Suprapubic skin (tissue), 4 donors: ENCODE results near the gene AKT2. TPM values are rescaled to one million over a fixed set of nuclear protein-coding genes. Genes with fewer than 3 reads are reported as not detected.

Experiments used
- DNase-seq, 2 donors: peaks; one replicate each; pipeline ENCODE4 v3.0.0-alpha.2; 2019; ENCODE audit warnings: low spot score in 2 of 2
- H3K27ac ChIP-seq: fragments of 200-600 bp; sonication (generic); one replicate; pipeline ENCODE4 v1.5.1; 2019
- H3K27me3 ChIP-seq: fragments of 200-600 bp; sonication (generic); one replicate; pipeline ENCODE4 v1.5.1; 2019
- H3K36me3 ChIP-seq: fragments of 200-600 bp; sonication (generic); one replicate; pipeline ENCODE4 v1.5.1; 2019
- H3K4me1 ChIP-seq: fragments of 200-600 bp; sonication (generic); one replicate; pipeline ENCODE4 v1.5.1; 2019
- H3K4me3 ChIP-seq: fragments of 200-600 bp; sonication (generic); one replicate; pipeline ENCODE4 v1.5.1; 2019; ENCODE audit warnings: mild to moderate bottlenecking
- H3K9me3 ChIP-seq: fragments of 200-600 bp; sonication (generic); one replicate; pipeline ENCODE4 v1.5.1; 2019
- CTCF ChIP-seq, 2 donors: fragments of 200-600 bp in 1 of 2; fragments of 450-650 bp in 1 of 2; sonication (generic) in 1 of 2; IDR thresholded peaks; one replicate each; pipeline ENCODE4 v1.5.1; 2016 to 2019; ENCODE audit warnings: antibody characterized with exemption in 2 of 2, mild to moderate bottlenecking in 1 of 2, moderate library complexity in 1 of 2
- EP300 ChIP-seq: sonication (generic); formaldehyde crosslinking; IDR thresholded peaks from one replicate; pipeline ENCODE4 v1.6.1; 2017; ENCODE audit warnings: antibody characterized with exemption
- POLR2A ChIP-seq, 2 donors: fragments of 450-650 bp; IDR thresholded peaks; one replicate each; pipeline ENCODE4 v1.6.1; 2017; ENCODE audit warnings: antibody characterized with exemption in 2 of 2, mild to moderate bottlenecking in 2 of 2, moderate library complexity in 2 of 2
- POLR2AphosphoS5 ChIP-seq, 3 donors: sonication (generic); formaldehyde crosslinking; IDR thresholded peaks; one replicate each; pipeline ENCODE4 v1.6.1; 2017; ENCODE audit warnings: antibody characterized with exemption in 3 of 3
- WGBS: methylation state at CpG from one replicate; pipeline ENCODE4 v1.1.5; 2018; 5-methylcytosine and 5-hydroxymethylcytosine counted together
- total RNA-seq, 4 donors: library from RNA; depleted of rRNA; stranded (reverse); fragments of >200 nt; gene quantifications; one replicate each; pipeline ENCODE4 v1.1.0, GENCODE V29; 2016

The AKT2 gene
- total RNA-seq, 4 donors from 2014 or later: 76.4 to 146 (median 92.3) TPM

DNA sequence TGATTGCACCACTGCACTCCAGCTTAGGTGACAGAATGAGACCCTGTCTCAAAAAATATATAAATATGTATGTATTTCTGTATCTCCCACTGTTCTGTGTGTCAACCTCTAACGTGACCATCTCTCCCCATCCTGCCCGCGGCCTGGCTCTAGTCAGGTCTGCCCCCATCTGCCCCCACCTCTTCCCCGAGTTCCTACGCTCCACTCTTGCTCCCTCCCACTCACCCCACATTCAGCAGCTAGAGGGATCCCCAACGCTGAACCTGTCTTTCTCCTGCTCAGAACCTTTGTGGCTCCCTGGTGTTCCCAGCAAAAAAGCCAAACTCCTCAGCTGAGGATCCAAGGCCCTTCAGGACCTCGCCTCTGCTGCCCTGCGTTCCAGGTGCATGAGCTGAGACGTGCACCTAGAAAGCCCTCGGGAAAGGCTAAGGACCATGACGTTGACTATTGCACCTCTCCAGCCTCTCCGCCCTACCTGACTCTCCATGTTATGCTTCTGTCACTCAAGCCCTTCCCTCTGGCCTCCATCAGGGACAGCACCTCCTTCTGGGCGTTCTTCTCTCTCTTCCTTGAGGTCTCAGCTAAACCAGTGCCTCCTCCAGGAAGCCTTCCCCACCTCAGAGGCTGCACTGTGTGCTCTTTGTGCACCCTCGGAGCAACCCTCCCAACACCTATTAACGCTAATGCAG lies 18.1 kb downstream of the AKT2 start:
- Histone ChIP-seq H3K9me3 (no peaks in the 10 kb centered on the region), H3K4me3 (no peak overlapping the region), H3K4me1 (peaks cover 11% of the 10 kb centered on the region), H3K27me3 (no peaks in the 10 kb centered on the region), H3K36me3 (peaks cover 37% of the 10 kb centered on the region), H3K27ac (no peak overlapping the region)
- WGBS: 86% methylated on average over 15 of the region's 15 CpGs
- DNase-seq: no peak
- TF ChIP-seq EP300 (no peak), POLR2A (IDR thresholded peaks at IDR 0.05) (no peak), CTCF (IDR thresholded peaks at IDR 0.05) (no peak), POLR2AphosphoS5 (IDR thresholded peaks at IDR 0.05) (no peak)

DNA sequence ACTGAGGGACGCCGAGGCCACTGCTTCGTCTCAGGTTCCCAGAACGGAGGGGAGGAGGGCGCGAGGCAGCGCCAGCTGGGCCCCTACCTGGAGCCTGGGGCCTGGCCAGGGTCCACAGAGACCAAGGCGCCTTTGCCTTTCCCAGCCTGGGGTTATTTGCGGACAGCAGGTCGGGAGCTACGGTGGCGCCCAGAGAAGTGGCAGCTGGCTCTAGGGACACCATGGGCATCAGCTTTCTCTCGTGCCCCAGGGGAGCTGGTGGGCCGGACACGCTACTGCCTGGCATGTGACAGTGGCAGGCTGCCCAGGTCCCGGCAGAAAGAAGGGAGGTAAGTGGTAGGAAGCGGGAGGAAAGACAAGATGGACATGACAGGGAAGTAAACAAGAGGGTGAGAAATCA lies 19.0 kb downstream of the AKT2 start:
- no peak for TF ChIP-seq EP300
- no peak for TF ChIP-seq CTCF (IDR thresholded peaks at IDR 0.05)
- TF ChIP-seq POLR2A (IDR thresholded peaks at IDR 0.05): no peak
- no peak for TF ChIP-seq POLR2AphosphoS5 (IDR thresholded peaks at IDR 0.05)
- 55% methylated on average over 12 of the region's 17 CpGs for WGBS

DNA sequence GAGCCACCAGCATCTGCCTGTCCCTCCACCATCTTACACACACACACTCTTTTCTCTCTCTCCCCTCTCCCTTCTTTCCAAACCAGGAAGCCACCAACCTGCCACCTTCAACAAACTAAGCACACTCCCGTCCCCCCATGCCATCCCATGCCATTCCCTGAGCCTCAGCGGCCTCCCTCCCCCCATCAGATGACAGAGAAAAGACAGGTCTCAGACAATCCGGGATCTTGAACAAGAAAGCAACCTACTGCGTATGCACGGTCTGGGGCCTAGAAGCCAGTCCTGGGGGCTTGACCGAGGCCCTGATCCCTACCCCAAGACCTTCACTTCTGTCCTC lies 19.4 kb downstream of the AKT2 start:
- peaks cover 11% of the 10 kb centered on the region for H3K4me1 ChIP-seq
- peaks cover 38% of the 10 kb centered on the region for H3K36me3 ChIP-seq
- no peaks in the 10 kb centered on the region for H3K9me3 ChIP-seq
- H3K27ac ChIP-seq: no peak overlapping the region
- DNase-seq: no peak
- no peak overlapping the region for H3K4me3 ChIP-seq
- TF ChIP-seq CTCF (IDR thresholded peaks at IDR 0.05): no peak
- no peak for TF ChIP-seq POLR2A (IDR thresholded peaks at IDR 0.05)
- TF ChIP-seq EP300: no peak
- TF ChIP-seq POLR2AphosphoS5 (IDR thresholded peaks at IDR 0.05): no peak
- 82% methylated on average over 6 of the region's 6 CpGs for WGBS
- H3K27me3 ChIP-seq: no peaks in the 10 kb centered on the region

More for the DNA sequence above, 19.0 kb downstream of the AKT2 start:
- Histone ChIP-seq H3K4me1 (peaks cover 11% of the 10 kb centered on the region), H3K9me3 (no peaks in the 10 kb centered on the region), H3K36me3 (peaks cover 38% of the 10 kb centered on the region), H3K27me3 (no peaks in the 10 kb centered on the region), H3K4me3 (no peak overlapping the region), H3K27ac (no peak overlapping the region)
- no peak for DNase-seq

DNA sequence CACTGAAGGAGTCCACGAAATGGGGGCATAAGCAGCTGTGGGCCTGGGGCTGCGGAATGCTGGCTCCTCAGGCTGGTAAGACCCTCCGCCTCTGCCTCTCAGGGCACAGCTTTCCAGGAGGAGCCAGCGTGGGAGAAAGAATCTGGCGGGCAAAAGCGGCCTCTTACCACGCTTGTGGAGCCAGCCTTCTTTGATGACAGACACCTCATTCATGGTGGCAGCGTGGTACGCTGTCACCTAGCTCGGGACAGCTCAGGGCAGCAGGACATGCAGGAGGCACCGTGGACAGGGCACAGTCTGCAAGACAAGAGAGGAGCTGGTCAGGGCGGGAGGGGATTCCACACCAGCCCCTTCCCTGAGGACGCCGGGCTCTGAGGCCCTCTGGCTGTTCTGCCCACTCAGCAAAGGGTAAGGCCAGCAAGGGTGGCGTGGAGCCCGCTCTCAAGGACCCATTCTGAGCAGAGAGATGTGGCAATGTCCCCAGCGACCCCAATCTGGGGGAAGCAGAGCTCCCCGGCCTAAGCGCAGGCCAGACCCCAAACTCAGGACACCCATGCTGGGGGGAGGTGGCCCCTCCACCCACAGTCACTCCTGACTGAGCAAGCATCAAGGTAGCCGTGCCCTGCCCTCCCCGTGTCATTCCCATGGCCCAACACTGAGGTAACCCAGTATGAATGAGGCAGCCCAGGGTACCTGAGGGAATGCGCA lies 19.9 kb downstream of the AKT2 start:
- H3K27ac ChIP-seq: no peak overlapping the region
- TF ChIP-seq POLR2A (IDR thresholded peaks at IDR 0.05): no peak
- TF ChIP-seq POLR2AphosphoS5 (IDR thresholded peaks at IDR 0.05): no peak
- no peak for TF ChIP-seq EP300
- no peak for TF ChIP-seq CTCF (IDR thresholded peaks at IDR 0.05)
- WGBS: 93% methylated on average over 10 of the region's 22 CpGs
- no peak for DNase-seq
- H3K4me1 ChIP-seq: peaks cover 11% of the 10 kb centered on the region
- H3K4me3 ChIP-seq: no peak overlapping the region
- H3K36me3 ChIP-seq: peaks cover 37% of the 10 kb centered on the region
- no peaks in the 10 kb centered on the region for H3K27me3 ChIP-seq
- H3K9me3 ChIP-seq: no peaks in the 10 kb centered on the region

DNA sequence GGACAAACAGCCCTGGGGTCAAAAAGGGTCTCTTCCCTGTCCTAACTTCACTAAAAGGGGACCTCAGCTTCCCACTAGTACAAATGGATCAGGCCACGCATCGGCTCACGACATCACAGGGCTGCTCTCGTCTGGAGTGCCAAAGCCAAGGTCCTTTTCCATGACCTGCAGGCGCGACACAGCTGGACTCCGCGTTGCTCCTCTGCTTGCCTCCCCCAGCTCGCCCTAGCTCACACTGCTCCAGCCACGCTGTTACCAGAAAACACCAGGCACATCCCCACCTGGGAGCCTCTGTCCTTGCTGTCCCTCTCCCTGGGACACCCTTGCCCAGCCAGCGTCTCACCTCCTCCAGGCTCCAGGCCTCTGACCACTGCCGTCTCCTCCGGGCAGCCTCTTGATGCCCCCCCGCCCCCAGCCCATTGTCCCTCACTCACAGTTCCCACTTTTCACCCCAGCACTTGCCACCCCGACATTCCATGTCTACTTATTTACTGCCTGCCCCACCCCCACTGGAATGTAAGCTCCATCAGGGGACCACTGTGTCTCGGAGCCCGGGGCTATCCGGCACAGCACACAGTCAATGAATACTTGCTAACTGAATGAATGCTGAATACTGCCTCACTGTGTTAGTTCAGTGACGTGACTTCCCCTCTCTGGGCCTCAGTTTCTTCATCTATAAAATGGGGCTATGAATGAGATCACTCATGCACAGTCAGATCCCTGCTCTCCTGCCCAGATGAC lies 20.7 kb downstream of the AKT2 start:
- H3K4me1 ChIP-seq: peaks cover 11% of the 10 kb centered on the region
- 82% methylated on average over 19 of the region's 19 CpGs for WGBS
- H3K36me3 ChIP-seq: peaks cover 32% of the 10 kb centered on the region
- no peaks in the 10 kb centered on the region for H3K27me3 ChIP-seq
- TF ChIP-seq EP300: no peak
- no peak for TF ChIP-seq CTCF (IDR thresholded peaks at IDR 0.05)
- no peak for TF ChIP-seq POLR2AphosphoS5 (IDR thresholded peaks at IDR 0.05)
- TF ChIP-seq POLR2A (IDR thresholded peaks at IDR 0.05): no peak
- H3K27ac ChIP-seq: no peak overlapping the region
- no peak overlapping the region for H3K4me3 ChIP-seq
- no peaks in the 10 kb centered on the region for H3K9me3 ChIP-seq
- DNase-seq: no peak
